ENCODE data around the gene DENND6A.
A peak's percentile ranks its signal among the peaks of the same experiment; 100 is the strongest.
"Not testable (repeated sequence)": the region's sequence is repeated elsewhere in the genome, so short reads cannot be mapped to it uniquely, and the experiment has no call there.

DENND6A gene

GRCh38 chr3:57709031-57709430, 16.2 kb upstream of the DENND6A start:
- Mint-ChIP-seq H3K4me1 (ENCODE audit: low read depth) (no peaks in the 10 kb centered on the region), H3K4me3 (no peak overlapping the region), H3K36me3 (no peaks in the 10 kb centered on the region), H3K27me3 (peaks cover 1% of the 10 kb centered on the region), H3K9me3 (ENCODE audit: low read depth) (no peaks in the 10 kb centered on the region), H3K27ac (no peak overlapping the region)

DNA sequence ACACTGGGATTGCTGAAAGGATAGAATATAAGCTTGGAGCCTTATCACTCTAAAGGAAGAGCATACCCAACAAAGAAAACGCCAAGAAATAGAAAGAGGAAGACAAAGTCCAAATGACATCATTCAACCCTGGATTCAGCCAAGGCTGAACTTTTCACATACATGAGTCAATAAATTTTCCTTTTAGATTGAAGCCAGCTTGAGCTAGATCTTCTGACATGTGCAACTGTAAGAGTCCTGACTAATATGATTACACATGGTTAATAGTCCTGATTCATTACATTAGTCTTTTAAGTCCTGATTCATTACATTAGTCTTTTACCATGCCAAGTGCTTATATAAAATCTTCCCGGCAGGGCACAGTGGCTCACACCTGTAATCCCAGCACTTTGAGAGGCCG, 13.6 kb upstream of the DENND6A start:
- no peak overlapping the region for H3K4me3 Mint-ChIP-seq
- H3K27ac Mint-ChIP-seq = no peak overlapping the region
- peaks cover 1% of the 10 kb centered on the region for H3K27me3 Mint-ChIP-seq
- no peaks in the 10 kb centered on the region for H3K36me3 Mint-ChIP-seq
- no peaks in the 10 kb centered on the region for H3K9me3 Mint-ChIP-seq (ENCODE audit: low read depth)
- H3K4me1 Mint-ChIP-seq (ENCODE audit: low read depth) = no peaks in the 10 kb centered on the region

DNA sequence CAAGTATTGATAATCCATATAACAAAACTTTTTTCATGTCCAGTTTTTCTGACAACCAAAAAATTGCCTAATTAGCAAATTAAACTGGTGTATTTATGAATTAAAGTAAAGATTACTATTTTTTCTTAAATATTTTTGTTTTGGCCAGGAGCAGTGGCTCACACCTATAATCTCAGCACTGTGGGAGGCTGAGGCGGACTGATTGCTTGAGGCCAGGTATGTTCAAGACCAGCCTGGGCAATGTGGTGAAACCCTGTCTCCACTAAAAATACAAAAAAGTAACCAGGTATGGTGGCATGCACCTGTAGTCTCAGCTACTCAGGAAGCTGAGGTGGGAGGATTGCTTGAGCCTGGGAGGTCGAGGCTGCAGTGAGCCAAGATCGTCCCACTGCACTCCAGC, 12.5 kb upstream of the DENND6A start:
- not testable (repeated sequence) for H3K4me3 Mint-ChIP-seq; H3K4me1 Mint-ChIP-seq (ENCODE audit: low read depth); H3K27ac Mint-ChIP-seq; H3K36me3 Mint-ChIP-seq; H3K27me3 Mint-ChIP-seq; H3K9me3 Mint-ChIP-seq (ENCODE audit: low read depth)

- Mint-ChIP-seq H3K4me1 (ENCODE audit: low read depth) (no peaks in the 10 kb centered on the region), H3K4me3 (no peak overlapping the region), H3K9me3 (ENCODE audit: low read depth) (no peaks in the 10 kb centered on the region), H3K36me3 (no peaks in the 10 kb centered on the region), H3K27me3 (no peaks in the 10 kb centered on the region), H3K27ac (no peak overlapping the region)
Measured at GRCh38 chr3:57701781-57702180, 8.9 kb upstream of the DENND6A start.

- Mint-ChIP-seq H3K4me1 (ENCODE audit: low read depth) (no peaks in the 10 kb centered on the region), H3K27me3 (no peaks in the 10 kb centered on the region), H3K36me3 (no peaks in the 10 kb centered on the region)
Measured at GRCh38 chr3:57700737-57701136, 7.9 kb upstream of the DENND6A start.

GRCh38 chr3:57699591-57699990, 6.7 kb upstream of the DENND6A start:
- Mint-ChIP-seq H3K27ac (no peak overlapping the region), H3K36me3 (no peaks in the 10 kb centered on the region), H3K4me1 (ENCODE audit: low read depth) (no peaks in the 10 kb centered on the region), H3K27me3 (no peaks in the 10 kb centered on the region), H3K4me3 (no peak overlapping the region), H3K9me3 (ENCODE audit: low read depth) (no peaks in the 10 kb centered on the region)

More at GRCh38 chr3:57700737-57701136, 7.9 kb upstream of the DENND6A start:
- H3K27ac Mint-ChIP-seq = no peak overlapping the region
- H3K9me3 Mint-ChIP-seq (ENCODE audit: low read depth) = no peaks in the 10 kb centered on the region
- H3K4me3 Mint-ChIP-seq = no peak overlapping the region

DNA sequence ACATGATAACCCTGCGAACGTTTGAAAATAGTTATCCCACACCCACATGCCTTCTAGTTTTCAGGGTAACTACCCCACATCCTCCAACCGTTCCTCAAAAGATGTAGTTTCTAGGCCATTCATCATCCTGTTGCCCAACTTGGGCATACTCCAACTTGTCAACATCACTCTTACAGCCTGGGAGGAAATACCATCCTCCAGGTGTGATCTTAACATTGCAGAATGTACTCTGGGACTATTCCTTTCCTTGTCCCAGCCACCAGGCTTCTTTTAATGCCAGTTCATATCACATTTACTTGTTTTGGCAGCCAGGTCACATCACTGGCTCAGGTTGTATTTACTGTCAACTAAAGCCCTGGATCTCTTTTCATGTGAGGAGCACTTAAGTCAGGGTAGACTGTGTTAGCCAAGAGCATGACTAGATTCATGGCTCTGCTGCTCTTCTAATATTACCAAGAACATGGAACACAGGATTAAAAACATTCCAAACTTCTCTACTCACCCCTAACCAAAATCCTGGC, 4.0 kb upstream of the DENND6A start:
- H3K36me3 Mint-ChIP-seq = no peaks in the 10 kb centered on the region
- H3K4me3 Mint-ChIP-seq = no peak overlapping the region
- no peaks in the 10 kb centered on the region for H3K9me3 Mint-ChIP-seq (ENCODE audit: low read depth)
- no peaks in the 10 kb centered on the region for H3K27me3 Mint-ChIP-seq
- H3K27ac Mint-ChIP-seq = no peak overlapping the region
- peaks cover 4% of the 10 kb centered on the region for H3K4me1 Mint-ChIP-seq (ENCODE audit: low read depth)

- H3K27me3 Mint-ChIP-seq = no peaks in the 10 kb centered on the region
- peaks cover 27% of the 10 kb centered on the region for H3K4me1 Mint-ChIP-seq (ENCODE audit: low read depth)
- H3K4me3 Mint-ChIP-seq = peak overlapping the region; percentile 92
- no peaks in the 10 kb centered on the region for H3K9me3 Mint-ChIP-seq (ENCODE audit: low read depth)
- no peaks in the 10 kb centered on the region for H3K36me3 Mint-ChIP-seq
- peak overlapping the region; percentile 22 for H3K27ac Mint-ChIP-seq
Measured at GRCh38 chr3:57694146-57694545, 1.3 kb upstream of the DENND6A start.

GRCh38 chr3:57692133-57692395, 813 bp downstream of the DENND6A start:
- H3K27me3 Mint-ChIP-seq; H3K36me3 Mint-ChIP-seq; H3K9me3 Mint-ChIP-seq (ENCODE audit: low read depth): not testable (repeated sequence)
- H3K27ac Mint-ChIP-seq = peak overlapping the region; percentile 88
- peak overlapping the region; percentile 92 for H3K4me3 Mint-ChIP-seq
- H3K4me1 Mint-ChIP-seq (ENCODE audit: low read depth) = peaks cover 46% of the 10 kb centered on the region

GRCh38 chr3:57691411-57692132, 1.3 kb downstream of the DENND6A start:
- Mint-ChIP-seq H3K27me3 (no peaks in the 10 kb centered on the region), H3K36me3 (no peaks in the 10 kb centered on the region), H3K4me3 (peak overlapping the region; percentile 92), H3K27ac (peak overlapping the region; percentile 88), H3K9me3 (ENCODE audit: low read depth) (no peaks in the 10 kb centered on the region), H3K4me1 (ENCODE audit: low read depth) (peaks cover 50% of the 10 kb centered on the region)

DNA sequence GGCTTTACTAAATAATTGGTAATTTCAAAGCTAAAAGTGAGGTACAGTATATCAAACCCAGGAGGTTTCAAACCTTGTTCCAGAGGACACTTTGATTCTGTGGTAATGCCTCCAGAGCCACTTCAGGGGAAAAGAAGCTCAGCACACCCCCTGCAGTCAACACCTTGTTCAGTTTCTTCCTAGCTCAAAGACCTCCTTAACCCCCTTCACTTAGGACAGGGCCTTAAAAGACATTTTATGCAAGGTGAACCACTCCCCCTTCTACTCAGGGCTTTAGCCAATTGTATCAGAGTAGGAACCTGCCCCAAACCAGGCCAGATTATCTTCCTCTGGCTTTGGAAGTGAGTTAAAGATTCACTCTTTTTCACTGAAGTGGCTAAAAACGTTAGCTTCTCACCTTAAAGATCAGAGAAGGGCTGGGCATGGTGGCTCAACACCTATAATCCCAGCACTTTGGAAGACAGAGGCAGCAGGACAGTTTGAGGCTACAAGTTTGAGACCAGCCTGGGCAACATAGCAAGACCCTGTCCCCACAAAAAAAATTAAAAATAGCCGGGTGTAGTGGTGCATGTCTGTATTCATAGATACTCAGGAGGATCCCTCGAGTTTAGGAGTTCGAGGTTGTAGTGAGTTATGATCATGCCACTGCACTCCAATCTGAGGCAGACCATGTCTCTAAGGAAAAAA, 3.4 kb downstream of the DENND6A start:
- no peaks in the 10 kb centered on the region for H3K27me3 Mint-ChIP-seq
- peak overlapping the region; percentile 38 for H3K4me3 Mint-ChIP-seq
- peaks cover 61% of the 10 kb centered on the region for H3K4me1 Mint-ChIP-seq (ENCODE audit: low read depth)
- H3K27ac Mint-ChIP-seq = peak overlapping the region; percentile 16
- H3K36me3 Mint-ChIP-seq = no peaks in the 10 kb centered on the region
- no peaks in the 10 kb centered on the region for H3K9me3 Mint-ChIP-seq (ENCODE audit: low read depth)

GRCh38 chr3:57688291-57688690, 4.6 kb downstream of the DENND6A start:
- Mint-ChIP-seq H3K27me3 (no peaks in the 10 kb centered on the region), H3K4me1 (ENCODE audit: low read depth) (peaks cover 63% of the 10 kb centered on the region), H3K27ac (peak overlapping the region; percentile 46), H3K36me3 (no peaks in the 10 kb centered on the region), H3K9me3 (ENCODE audit: low read depth) (no peaks in the 10 kb centered on the region), H3K4me3 (peak overlapping the region; percentile 8)

GRCh38 chr3:57683286-57683685, 9.6 kb downstream of the DENND6A start:
- peaks cover 16% of the 10 kb centered on the region for H3K36me3 Mint-ChIP-seq
- peaks cover 4% of the 10 kb centered on the region for H3K9me3 Mint-ChIP-seq (ENCODE audit: low read depth)
- H3K4me3 Mint-ChIP-seq = no peak overlapping the region
- no peaks in the 10 kb centered on the region for H3K27me3 Mint-ChIP-seq
- peaks cover 73% of the 10 kb centered on the region for H3K4me1 Mint-ChIP-seq (ENCODE audit: low read depth)
- H3K27ac Mint-ChIP-seq = no peak overlapping the region

GRCh38 chr3:57682284-57682683, 10.6 kb downstream of the DENND6A start:
- Mint-ChIP-seq H3K9me3 (ENCODE audit: low read depth) (peaks cover 4% of the 10 kb centered on the region), H3K4me1 (ENCODE audit: low read depth) (peaks cover 71% of the 10 kb centered on the region), H3K27me3 (no peaks in the 10 kb centered on the region), H3K4me3 (no peak overlapping the region), H3K27ac (no peak overlapping the region), H3K36me3 (peaks cover 18% of the 10 kb centered on the region)

DNA sequence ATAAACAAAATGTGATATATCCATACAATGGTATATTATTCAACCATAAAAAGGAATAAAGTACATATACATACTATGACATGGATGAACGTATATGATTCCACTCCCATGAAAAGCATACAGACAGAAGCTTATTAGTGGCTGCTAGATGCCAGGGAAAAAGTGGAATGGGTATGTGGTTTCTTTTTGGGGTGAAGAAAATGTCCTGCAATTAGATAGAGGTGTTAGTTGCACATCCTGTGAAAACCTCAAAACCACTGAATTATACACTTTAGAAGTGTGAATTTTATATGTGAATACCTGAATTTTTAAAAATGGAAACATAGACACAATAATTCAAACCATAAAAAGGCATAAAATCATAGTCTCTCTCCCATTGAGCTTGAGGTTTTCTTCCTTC, 11.2 kb downstream of the DENND6A start:
- Mint-ChIP-seq H3K27ac (no peak overlapping the region), H3K4me1 (ENCODE audit: low read depth) (peaks cover 68% of the 10 kb centered on the region), H3K36me3 (peaks cover 20% of the 10 kb centered on the region), H3K9me3 (ENCODE audit: low read depth) (peaks cover 4% of the 10 kb centered on the region), H3K27me3 (no peaks in the 10 kb centered on the region), H3K4me3 (peak overlapping the region; percentile 1)

GRCh38 chr3:57680046-57680445, 12.8 kb downstream of the DENND6A start:
- Mint-ChIP-seq H3K4me1 (ENCODE audit: low read depth) (peaks cover 63% of the 10 kb centered on the region), H3K27ac (no peak overlapping the region), H3K36me3 (peaks cover 23% of the 10 kb centered on the region), H3K9me3 (ENCODE audit: low read depth) (peaks cover 4% of the 10 kb centered on the region), H3K27me3 (no peaks in the 10 kb centered on the region), H3K4me3 (no peak overlapping the region)
